AG04450 (cell line): Measurements from ENCODE around the gene PRSS38. TPM values are rescaled to one million over a fixed set of nuclear protein-coding genes. Genes with fewer than 3 reads are reported as not detected.

Experiments
- CTCF ChIA-PET: fragments of 300-600, 350-600 bp; formaldehyde crosslinking; extraction: SDS; loops from one replicate; lab custom pipeline; 2022; ENCODE audit warnings: antibody characterized with exemption, inconsistent platforms; lab: Charles Lee
- POLR2A ChIA-PET: fragments of 350-600 bp; formaldehyde crosslinking; extraction: SDS; loops from one replicate; lab custom pipeline; 2021; ENCODE audit warnings: antibody characterized with exemption, inconsistent platforms; lab: Yijun Ruan, JAX
- DNase-seq: peaks from one replicate; pipeline ENCODE4 v3.0.0-alpha.2; 2011; ENCODE audit warnings: low read depth, low spot score
- H3K27ac ChIP-seq: one replicate; pipeline ENCODE4 v1.5.1; 2012; ENCODE audit warnings: low read depth, low read length, control low read depth
- H3K27me3 ChIP-seq: one replicate; pipeline ENCODE4 v1.6.0; 2012; ENCODE audit warnings: low read length; ENCODE audit not compliant: control insufficient read depth, insufficient read depth
- H3K4me3 ChIP-seq: 2 replicates; pipeline ENCODE4 v1.5.1; 2011; ENCODE audit warnings: mild to moderate bottlenecking, low read depth, low read length, control low read depth
- H3K9me3 ChIP-seq: 2 replicates; pipeline ENCODE4 v1.5.1; 2012; ENCODE audit warnings: low read length; ENCODE audit not compliant: control insufficient read depth, insufficient read depth
- CTCF ChIP-seq: IDR thresholded peaks from 2 replicates; pipeline ENCODE4 v1.5.1; 2011; ENCODE audit warnings: low read depth, low read length, control low read depth, inconsistent platforms
- polyA plus RNA-seq: library from polyadenylated mRNA; depleted of rRNA; stranded (reverse); fragments of >200 nt; gene quantifications from 2 replicates; pipeline ENCODE4 v1.2.3, GENCODE V29; 2011

The PRSS38 gene
- polyA plus RNA-seq, 1 experiment: not detected

GRCh38 chr1:227885135-227885647 lies 69.7 kb downstream of the PRSS38 start:
- no peak for TF ChIP-seq CTCF
- POLR2A ChIA-PET: no interaction called here
- Histone ChIP-seq H3K27me3 (no peaks in the 10 kb centered on the region), H3K4me3 (no peak overlapping the region), H3K27ac (no peak overlapping the region), H3K9me3 (no peaks in the 10 kb centered on the region; the same call in 1 of the 2 replicates)
- no peak for DNase-seq
- CTCF ChIA-PET: no interaction called here

- no peak for DNase-seq
- Histone ChIP-seq H3K27ac (no peak overlapping the region), H3K9me3 (no peaks in the 10 kb centered on the region; the same call in 1 of the 2 replicates), H3K27me3 (no peaks in the 10 kb centered on the region), H3K4me3 (no peak overlapping the region)
- TF ChIP-seq CTCF: no peak
- POLR2A ChIA-PET: interaction anchor here (0.6 to 0.8 kb wide), 2 partner anchors 61 to 92 kb away, joined by 3 read pairs; no protein-coding TSS in a partner anchor
- CTCF ChIA-PET: no interaction called here
Observed at GRCh38 chr1:227885648-227886502, 70.4 kb downstream of the PRSS38 start.

GRCh38 chr1:227886503-227886961 lies 71.1 kb downstream of the PRSS38 start:
- no peak overlapping the region for H3K27ac ChIP-seq
- 0 out of 2 replicates have a peak overlapping the region, but pooled peaks have one; percentile 17 for H3K4me3 ChIP-seq
- CTCF ChIA-PET: no interaction called here
- DNase-seq: no peak
- POLR2A ChIA-PET: interaction anchor here (0.6 to 0.8 kb wide), 2 partner anchors 61 to 92 kb away, joined by 3 read pairs; no protein-coding TSS in a partner anchor
- TF ChIP-seq CTCF: no peak
- H3K9me3 ChIP-seq: no peaks in the 10 kb centered on the region; the same call in 1 of the 2 replicates
- H3K27me3 ChIP-seq: no peaks in the 10 kb centered on the region

DNA sequence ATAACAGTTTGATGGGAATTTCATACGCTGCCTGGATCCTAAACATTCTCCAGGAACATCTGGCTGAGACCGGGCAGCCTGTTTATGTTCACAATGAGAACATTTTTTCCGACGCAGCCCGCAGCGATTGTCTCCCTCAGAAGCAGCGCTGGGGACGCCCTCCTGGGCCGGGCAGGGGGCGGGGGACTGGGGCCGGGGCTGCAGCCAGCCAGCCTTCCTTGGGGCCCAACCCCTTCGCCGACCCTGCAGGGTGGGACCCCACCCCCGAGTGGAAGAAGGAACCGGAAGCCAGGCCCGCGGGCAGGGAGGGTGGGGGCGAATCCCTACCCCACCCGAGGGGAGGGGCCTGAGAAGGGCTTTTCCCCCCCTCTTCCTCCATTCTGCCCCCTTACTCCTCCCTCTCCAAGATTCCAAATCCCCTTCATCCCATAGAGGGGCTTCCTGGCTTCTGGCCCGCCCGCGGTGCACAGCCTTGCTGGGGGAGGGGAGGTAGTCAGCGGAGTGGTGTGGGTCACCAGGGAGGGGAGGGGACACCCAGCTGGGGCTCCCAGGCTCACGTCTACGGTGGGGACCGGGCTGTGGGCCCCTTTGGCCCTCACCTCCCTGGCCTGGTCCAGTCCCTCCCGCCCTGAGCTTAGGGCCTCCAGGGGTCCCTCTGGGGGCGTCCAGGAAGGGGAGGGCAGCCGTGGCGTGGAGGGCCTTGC lies 71.7 kb downstream of the PRSS38 start:
- peak; percentile 30 for DNase-seq
- Histone ChIP-seq H3K27ac (peak overlapping the region; percentile 39), H3K4me3 (peak overlapping the region; percentile 25; the same call in 1 of the 2 replicates), H3K9me3 (no peaks in the 10 kb centered on the region; the same call in 1 of the 2 replicates), H3K27me3 (no peaks in the 10 kb centered on the region)
- no peak for TF ChIP-seq CTCF
- ChIA-PET POLR2A (no interaction called here), CTCF (no interaction called here)
